Lower leg skin (tissue), 3 donors: Measurements from ENCODE around the gene USP2.

Experiments used
- POLR2A ChIP-seq, 2 donors: fragments of 450-650 bp; IDR thresholded peaks; one replicate each; pipeline ENCODE4 v1.6.1; 2016 to 2017; ENCODE audit warnings: antibody characterized with exemption in 2 of 2, mild to moderate bottlenecking in 1 of 2, moderate library complexity in 1 of 2
- TF ChIP-seq, protein P1 (sequence below), 3 donors: fragments of 450-650 bp; IDR thresholded peaks; one replicate each; pipeline ENCODE4 v1.5.1; 2016; ENCODE audit warnings: antibody characterized with exemption in 3 of 3, mild to moderate bottlenecking in 3 of 3, moderate library complexity in 2 of 3

- TF ChIP-seq, protein P1, sequence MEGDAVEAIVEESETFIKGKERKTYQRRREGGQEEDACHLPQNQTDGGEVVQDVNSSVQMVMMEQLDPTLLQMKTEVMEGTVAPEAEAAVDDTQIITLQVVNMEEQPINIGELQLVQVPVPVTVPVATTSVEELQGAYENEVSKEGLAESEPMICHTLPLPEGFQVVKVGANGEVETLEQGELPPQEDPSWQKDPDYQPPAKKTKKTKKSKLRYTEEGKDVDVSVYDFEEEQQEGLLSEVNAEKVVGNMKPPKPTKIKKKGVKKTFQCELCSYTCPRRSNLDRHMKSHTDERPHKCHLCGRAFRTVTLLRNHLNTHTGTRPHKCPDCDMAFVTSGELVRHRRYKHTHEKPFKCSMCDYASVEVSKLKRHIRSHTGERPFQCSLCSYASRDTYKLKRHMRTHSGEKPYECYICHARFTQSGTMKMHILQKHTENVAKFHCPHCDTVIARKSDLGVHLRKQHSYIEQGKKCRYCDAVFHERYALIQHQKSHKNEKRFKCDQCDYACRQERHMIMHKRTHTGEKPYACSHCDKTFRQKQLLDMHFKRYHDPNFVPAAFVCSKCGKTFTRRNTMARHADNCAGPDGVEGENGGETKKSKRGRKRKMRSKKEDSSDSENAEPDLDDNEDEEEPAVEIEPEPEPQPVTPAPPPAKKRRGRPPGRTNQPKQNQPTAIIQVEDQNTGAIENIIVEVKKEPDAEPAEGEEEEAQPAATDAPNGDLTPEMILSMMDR (IDR thresholded peaks at IDR 0.05): no peak
- no peak for TF ChIP-seq POLR2A (IDR thresholded peaks at IDR 0.05)
Measured at GRCh38 chr11:119342023-119342300, 39.5 kb downstream of the USP2 start.
